Kidney (tissue), 14 donors: Measurements from ENCODE around the gene USP46. TPM values are rescaled to one million over a fixed set of nuclear protein-coding genes. Genes with fewer than 3 reads are reported as not detected.

ENCODE experiments used
- DNase-seq, 5 donors: peaks; one replicate each; pipeline ENCODE4 v3.0.0-alpha.2; 2013 to 2020
- FAIRE-seq: peaks from 2 replicates; lab custom pipeline; 2012; peaks lifted over from hg19 to GRCh38; lab: Jason Lieb, UNC
- H3K27ac ChIP-seq, 2 donors: one replicate each; pipeline ENCODE4 v1.7.0; 2013; ENCODE audit warnings: low read depth in 2 of 2, low read length in 2 of 2, inconsistent platforms in 1 of 2
- H3K27me3 ChIP-seq: one replicate; pipeline ENCODE4 v1.7.1; 2013; ENCODE audit warnings: low read length, inconsistent platforms; ENCODE audit not compliant: control insufficient read depth, insufficient read depth
- H3K36me3 ChIP-seq, 3 donors: one replicate each; pipeline versions ENCODE4 v1.7.0 to v1.7.1; 2013; ENCODE audit warnings: low read length in 3 of 3, control low read depth in 1 of 3, inconsistent platforms in 1 of 3; ENCODE audit not compliant: insufficient read depth in 3 of 3, control insufficient read depth in 2 of 3
- H3K4me1 ChIP-seq, 3 donors: one replicate each; pipeline versions ENCODE4 v1.7.0 to v1.7.1; 2013; ENCODE audit warnings: low read length in 3 of 3, inconsistent platforms in 1 of 3, low read depth in 1 of 3; ENCODE audit not compliant: control insufficient read depth in 2 of 3, insufficient read depth in 2 of 3
- H3K4me3 ChIP-seq, 3 donors: one replicate each; pipeline versions ENCODE4 v1.7.0 to v1.8.1; 2013; ENCODE audit warnings: low read length in 3 of 3, control low read depth in 1 of 3, inconsistent platforms in 1 of 3
- H3K9ac ChIP-seq, 3 donors: one replicate each; pipeline versions ENCODE4 v1.7.0 to v1.7.1; 2013; ENCODE audit warnings: low read length in 3 of 3, control low read depth in 1 of 3, inconsistent platforms in 1 of 3
- H3K9me3 ChIP-seq, 3 donors: one replicate each; pipeline versions ENCODE4 v1.7.0 to v1.7.1; 2013; ENCODE audit warnings: low read length in 3 of 3, control low read depth in 1 of 3, inconsistent platforms in 1 of 3; ENCODE audit not compliant: control insufficient read depth in 2 of 3, insufficient read depth in 1 of 3
- CTCF ChIP-seq: IDR thresholded peaks from 3 replicates; pipeline ENCODE4 v1.5.1; 2012; ENCODE audit warnings: mild to moderate bottlenecking, moderate library complexity, borderline replicate concordance; ENCODE audit not compliant: insufficient read depth; ENCODE audit errors: extremely low read depth
- intact Hi-C: fragments of 100-400 bp; cut with DNase I; formaldehyde crosslinking; loops from one replicate; pipeline ENCODE4 v1.11.1; 2022
- polyA plus RNA-seq: library from polyadenylated mRNA; stranded (reverse); fragments of 350-450 nt; fragmentation: Illumina TruSeq; extraction: RNeasy Lipid Tissue Mini Kit (QIAGEN cat#74804); gene quantifications from one replicate; pipeline ENCODE4 v1.2.3, GENCODE V29; 2014; ENCODE audit warnings: low read depth, low replicate concordance; ENCODE audit not compliant: insufficient read depth
- total RNA-seq: library from RNA; stranded (reverse); fragmentation: NEBNext Ultra II Directional; extraction: Animal tissue kit (Norgen Biotek cat#: 25700); gene quantifications from one replicate; pipeline ENCODE4 v1.2.1, GENCODE V29; 2021
- donor health status: control.
- donor health status: control.
- donor health status: control.
- donor health status: control.
- donor health status: control.
- donor health status: DM: yes; HTN: yes; CAD: no.
- donor health status: Normal renal cell carcinoma (clear cell type).

Gene USP46
- total and polyA plus RNA-seq, 2 donors from 2014 or later, result 8.2 to 16.9 TPM

GRCh38 chr4:52643190-52643589 lies 15.9 kb downstream of the USP46 start:
- Histone ChIP-seq H3K4me1 (peaks cover 0 to 11% (median 3%) of the 10 kb centered on the region in 3 donors), H3K9me3 (no peaks in the 10 kb centered on the region), H3K4me3 (no peak overlapping the region), H3K27ac (no peak overlapping the region), H3K27me3 (no peaks in the 10 kb centered on the region), H3K36me3 (no peaks in the 10 kb centered on the region), H3K9ac (no peak overlapping the region)
- TF ChIP-seq CTCF, result no peak
- DNase-seq, result no peak
- FAIRE-seq, result no peak
- intact Hi-C loops, result no loop called here

- TF ChIP-seq CTCF, result no peak
- DNase-seq (no peak), FAIRE-seq (no peak)
- Histone ChIP-seq H3K4me1 (peaks cover 0 to 11% (median 3%) of the 10 kb centered on the region in 3 donors), H3K9ac (no peak overlapping the region), H3K4me3 (no peak overlapping the region), H3K36me3 (no peaks in the 10 kb centered on the region), H3K27ac (no peak overlapping the region), H3K9me3 (no peaks in the 10 kb centered on the region), H3K27me3 (no peaks in the 10 kb centered on the region)
- intact Hi-C loops, result no loop called here
Observed at GRCh38 chr4:52641854-52642563, 17.1 kb downstream of the USP46 start.

DNA sequence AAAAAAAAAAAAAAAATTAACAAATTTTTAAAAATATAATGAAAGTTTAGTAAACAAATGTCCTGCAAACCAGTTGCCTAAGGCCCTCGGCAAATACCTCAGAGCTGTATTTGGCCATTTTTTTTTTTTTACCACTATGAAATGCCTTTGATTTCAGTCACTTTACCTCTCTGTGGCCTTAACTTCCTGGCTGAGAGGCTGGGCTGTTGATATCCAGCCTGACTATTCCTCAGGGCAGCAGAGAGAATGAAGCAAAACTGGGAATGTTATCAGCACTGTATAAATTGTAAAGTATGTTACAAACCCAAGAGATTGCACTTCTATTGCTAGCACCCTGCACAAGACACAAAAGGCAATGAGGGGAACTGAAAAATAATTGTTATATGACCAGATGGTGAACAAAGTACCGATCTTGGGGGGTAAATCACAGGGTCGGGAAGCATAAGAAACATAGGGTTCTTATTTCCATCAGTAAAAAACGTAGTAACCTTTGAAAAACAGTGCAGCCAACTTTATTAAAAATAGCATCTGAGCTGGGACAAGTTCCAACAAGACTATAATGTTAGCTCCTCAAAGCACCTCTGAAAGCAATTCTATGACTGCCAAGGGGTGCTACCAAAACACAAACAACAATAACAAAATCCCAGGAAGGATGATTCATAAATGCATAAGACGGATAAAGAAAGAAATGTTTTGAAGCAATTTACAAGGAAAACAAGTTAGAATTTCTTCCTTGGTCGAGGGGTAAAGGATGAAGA lies 18.1 kb downstream of the USP46 start:
- intact Hi-C loops, result no loop called here
- H3K9me3 ChIP-seq, result no peaks in the 10 kb centered on the region
- TF ChIP-seq CTCF, result no peak
- no peak overlapping the region for H3K9ac ChIP-seq
- DNase-seq, result no peak
- H3K36me3 ChIP-seq, result no peaks in the 10 kb centered on the region
- H3K27ac ChIP-seq, result no peak overlapping the region
- peaks cover 0 to 11% (median 3%) of the 10 kb centered on the region in 3 donors for H3K4me1 ChIP-seq
- FAIRE-seq, result no peak
- no peaks in the 10 kb centered on the region for H3K27me3 ChIP-seq
- no peak overlapping the region for H3K4me3 ChIP-seq
